ENCODE results near the gene NTM.

GRCh38 chr11:131356206-131356605 is 14.2 kb upstream of the NTM start:
- TF ChIP-seq, protein P1, sequence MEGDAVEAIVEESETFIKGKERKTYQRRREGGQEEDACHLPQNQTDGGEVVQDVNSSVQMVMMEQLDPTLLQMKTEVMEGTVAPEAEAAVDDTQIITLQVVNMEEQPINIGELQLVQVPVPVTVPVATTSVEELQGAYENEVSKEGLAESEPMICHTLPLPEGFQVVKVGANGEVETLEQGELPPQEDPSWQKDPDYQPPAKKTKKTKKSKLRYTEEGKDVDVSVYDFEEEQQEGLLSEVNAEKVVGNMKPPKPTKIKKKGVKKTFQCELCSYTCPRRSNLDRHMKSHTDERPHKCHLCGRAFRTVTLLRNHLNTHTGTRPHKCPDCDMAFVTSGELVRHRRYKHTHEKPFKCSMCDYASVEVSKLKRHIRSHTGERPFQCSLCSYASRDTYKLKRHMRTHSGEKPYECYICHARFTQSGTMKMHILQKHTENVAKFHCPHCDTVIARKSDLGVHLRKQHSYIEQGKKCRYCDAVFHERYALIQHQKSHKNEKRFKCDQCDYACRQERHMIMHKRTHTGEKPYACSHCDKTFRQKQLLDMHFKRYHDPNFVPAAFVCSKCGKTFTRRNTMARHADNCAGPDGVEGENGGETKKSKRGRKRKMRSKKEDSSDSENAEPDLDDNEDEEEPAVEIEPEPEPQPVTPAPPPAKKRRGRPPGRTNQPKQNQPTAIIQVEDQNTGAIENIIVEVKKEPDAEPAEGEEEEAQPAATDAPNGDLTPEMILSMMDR (IDR thresholded peaks at IDR 0.05) = no peak
- TF ChIP-seq POLR2A (IDR thresholded peaks at IDR 0.05) (no peak), POLR2AphosphoS5 (IDR thresholded peaks at IDR 0.05) (no peak)

Measured in breast epithelium (tissue), 3 donors.